Stimulated activated CD4-positive, alpha-beta T cell treated with anti-CD3 and anti-CD28 coated beads, Interleukin-1b, Interleukin-23, amount 100 ng/mL, for 4 hours (primary cell): ENCODE results near the gene DCLK3.

ENCODE experiments used
- DNase-seq, 2 donors: peaks; one replicate each; pipeline ENCODE4 v3.0.0-alpha.2; 2020; ENCODE audit warnings: low read depth in 2 of 2

Gene DCLK3

GRCh38 chr3:36763850-36764703, at the start of gene DCLK3:
Gene DCLK3, minus strand, starts transcription at chr3:36764553. Its CDS starts 290 bp downstream, at chr3:36764263.
- DNase-seq = no peak

GRCh38 chr3:36813305-36813704, 49.0 kb upstream of the DCLK3 start:
- DNase-seq = no peak

GRCh38 chr3:36812240-36812639, 47.9 kb upstream of the DCLK3 start:
- DNase-seq = no peak

- no peak for DNase-seq
These were observed 47.4 kb upstream of the DCLK3 start for GRCh38 chr3:36811768-36812167.

- no peak for DNase-seq
These were observed 40.1 kb upstream of the DCLK3 start for GRCh38 chr3:36804295-36805055.

- DNase-seq = no peak
These were observed 38.9 kb upstream of the DCLK3 start for GRCh38 chr3:36803091-36803791.

GRCh38 chr3:36800533-36801116, 36.3 kb upstream of the DCLK3 start:
- no peak for DNase-seq

- DNase-seq = no peak
These were observed 32.5 kb upstream of the DCLK3 start for GRCh38 chr3:36796881-36797280.

GRCh38 chr3:36796161-36796560, 31.8 kb upstream of the DCLK3 start:
- DNase-seq = no peak

- no peak for DNase-seq
These were observed 31.3 kb upstream of the DCLK3 start for GRCh38 chr3:36795622-36796021.

- DNase-seq = no peak
These were observed 28.0 kb upstream of the DCLK3 start for GRCh38 chr3:36792342-36792741.

- no peak for DNase-seq
These were observed 26.4 kb upstream of the DCLK3 start for GRCh38 chr3:36790765-36791164.

GRCh38 chr3:36786921-36787890, 22.9 kb upstream of the DCLK3 start:
- no peak for DNase-seq

- DNase-seq = no peak
These were observed 19.8 kb upstream of the DCLK3 start for GRCh38 chr3:36784138-36784635.

- DNase-seq = no peak
These were observed 13.3 kb upstream of the DCLK3 start for GRCh38 chr3:36777424-36778218.

- DNase-seq = no peak
These were observed 12.1 kb upstream of the DCLK3 start for GRCh38 chr3:36776436-36776835.

GRCh38 chr3:36774052-36774451, 9.7 kb upstream of the DCLK3 start:
- no peak for DNase-seq

- DNase-seq = no peak
These were observed 7.6 kb upstream of the DCLK3 start for GRCh38 chr3:36771931-36772330.

GRCh38 chr3:36769926-36770325, 5.6 kb upstream of the DCLK3 start:
- DNase-seq = no peak

GRCh38 chr3:36765104-36765503, 751 bp upstream of the DCLK3 start:
- DNase-seq = no peak
